A549 (cell line): ENCODE data around the gene TSHZ2.

Source experiments
- BCL3 ChIP-seq: fragments of >200 bp; sonication (Bioruptor Twin); formaldehyde crosslinking; IDR thresholded peaks from 3 replicates; pipeline ENCODE4 v1.6.1; 2016
- CHD2 ChIP-seq: fragments of 150-350 bp; IDR thresholded peaks from 2 replicates; pipeline ENCODE4 v1.6.1; 2014; ENCODE audit warnings: low read length; ENCODE audit not compliant: partially characterized antibody
- CTCF ChIP-seq: fragments of >200 bp; sonication (Bioruptor Twin); formaldehyde crosslinking; IDR thresholded peaks from 3 replicates; pipeline ENCODE4 v1.5.1; 2016
- MAX ChIP-seq: IDR thresholded peaks from 2 replicates; pipeline ENCODE4 v1.6.1; 2012
- POLR2AphosphoS2 ChIP-seq: conservative IDR thresholded peaks from 2 replicates; pipeline ENCODE4 v1.6.1; 2012; ENCODE audit warnings: low read length, improper control_type of control experiment, inconsistent platforms
- ZC3H11A ChIP-seq: fragments of 450-650 bp; IDR thresholded peaks from 2 replicates; pipeline ENCODE4 v1.6.1; 2014; ENCODE audit warnings: antibody characterized with exemption, mild to moderate bottlenecking

- TF ChIP-seq POLR2AphosphoS2, result no peak
- TF ChIP-seq CTCF, result no peak
- no peak for TF ChIP-seq CHD2
- TF ChIP-seq ZC3H11A, result no peak
- no peak for TF ChIP-seq BCL3
- TF ChIP-seq MAX, result no peak
These were observed 272.6 kb downstream of the TSHZ2 start for GRCh38 chr20:53244711-53245110.
